K562 (cell line): ENCODE data around the gene ASB6. TPM values are rescaled to one million over a fixed set of nuclear protein-coding genes. Genes with fewer than 3 reads are reported as not detected.

Experiments
- ATAC-seq: fragments of 200-7000 bp; cut with Tn5 transposase; 3 replicates; pipeline ENCODE4 v1.9.1; 2020; ENCODE audit warnings: moderate library complexity
- BruUV-seq: library from RNA; stranded (reverse); fragments of 400-500 nt; replicated peaks from 2 replicates; lab custom pipeline; 2021; lab: Mats Ljungman, UMichigan
- CTCF ChIA-PET: fragments of 300-600 bp; formaldehyde crosslinking; extraction: SDS; loops from one replicate; lab custom pipeline; 2021; ENCODE audit warnings: low intra/inter-chr PET ratio; lab: Yijun Ruan, JAX
- POLR2A ChIA-PET: fragments of 300-600, 350-650 bp; sonication (Branson Sonifier 250); formaldehyde crosslinking; extraction: SDS; loops from one replicate; lab custom pipeline; 2021; ENCODE audit warnings: antibody characterized with exemption, inconsistent platforms; lab: Yijun Ruan, JAX
- DNase-seq, 4 experiments: peaks; one replicate each; pipeline versions ENCODE4 v3.0.0 to v3.0.0-alpha.2; 2011 to 2018; ENCODE audit warnings: low spot score in 3 of 4, mixed read lengths in 3 of 4; ENCODE audit errors: extremely low read depth in 1 of 4
- FAIRE-seq: peaks from 2 replicates; lab custom pipeline; 2011; peaks lifted over from hg19 to GRCh38; lab: Jason Lieb, UNC
- H2AFZ ChIP-seq: 2 replicates; pipeline ENCODE4 v1.6.0; 2011; ENCODE audit warnings: low read depth, low read length, control low read depth, inconsistent platforms
- H3K27ac ChIP-seq: fragments of 200-600 bp; 3 replicates; pipeline ENCODE4 v1.8.0; 2011; ENCODE audit warnings: low read depth, mild to moderate bottlenecking, control low read depth, inconsistent platforms, low read length, moderate library complexity, mixed read lengths; ENCODE audit errors: extremely low read depth
- H3K27me3 ChIP-seq, 2 experiments: fragments of 300-600 bp in 1 of 2; 2 replicates in 1 of 2; 3 replicates in 1 of 2; pipeline versions ENCODE4 v1.6.0 to v1.8.0; 2011; ENCODE audit warnings: inconsistent platforms in 2 of 2, low read length in 2 of 2, mild to moderate bottlenecking in 1 of 2, mixed read lengths in 1 of 2, moderate library complexity in 1 of 2; ENCODE audit not compliant: control insufficient read depth in 2 of 2, insufficient read depth in 2 of 2
- H3K36me3 ChIP-seq: fragments of 300-600 bp; 3 replicates; pipeline ENCODE4 v1.8.0; 2011; ENCODE audit warnings: mild to moderate bottlenecking, low read length, inconsistent platforms; ENCODE audit not compliant: control insufficient read depth, insufficient read depth
- H3K4me1 ChIP-seq, 2 experiments: fragments of 200-600 bp in 1 of 2; replicated peaks in 1 of 2; 2 replicates in 1 of 2; 3 replicates in 1 of 2; pipeline versions ENCODE4 v1.5.1 to v1.8.0; 2011; ENCODE audit warnings: inconsistent platforms in 2 of 2, low read length in 2 of 2, mild to moderate bottlenecking in 1 of 2, mixed read lengths in 1 of 2, moderate library complexity in 1 of 2; ENCODE audit not compliant: control insufficient read depth in 2 of 2, insufficient read depth in 2 of 2
- H3K4me2 ChIP-seq: 2 replicates; pipeline ENCODE4 v1.6.1; 2011; ENCODE audit warnings: low read length, control low read depth, inconsistent platforms, mixed read lengths; ENCODE audit not compliant: insufficient read depth
- H3K4me3 ChIP-seq: fragments of 200-600 bp; sonication (generic), shearing (Covaris generic); 2 replicates; pipeline ENCODE4 v1.5.1; 2016; ENCODE audit warnings: control low read depth, inconsistent platforms
- H3K79me2 ChIP-seq: fragments of 200-600 bp; 3 replicates; pipeline ENCODE4 v1.8.0; 2011; ENCODE audit warnings: low read length, inconsistent platforms; ENCODE audit not compliant: control insufficient read depth, insufficient read depth
- H3K9ac ChIP-seq, 2 experiments: 2 replicates each; pipeline versions ENCODE4 v1.6.0 to v1.6.1; 2011; ENCODE audit warnings: low read depth in 2 of 2, low read length in 2 of 2, control low read depth in 1 of 2, inconsistent platforms in 1 of 2, mild to moderate bottlenecking in 1 of 2, mixed read lengths in 1 of 2; ENCODE audit not compliant: insufficient read depth in 1 of 2
- H3K9me1 ChIP-seq: one replicate; pipeline ENCODE4 v1.6.0; 2011; ENCODE audit warnings: inconsistent platforms, mild to moderate bottlenecking, low read length, moderate library complexity; ENCODE audit not compliant: control insufficient read depth, insufficient read depth
- H3K9me3 ChIP-seq: replicated peaks from 2 replicates; pipeline ENCODE4 v1.5.1; 2011; ENCODE audit warnings: low read depth, low read length, inconsistent platforms; ENCODE audit not compliant: control insufficient read depth, insufficient read depth
- H4K20me1 ChIP-seq: replicated peaks from 2 replicates; pipeline ENCODE4 v1.6.1; 2011; ENCODE audit warnings: low read length, inconsistent platforms, mixed read lengths; ENCODE audit not compliant: control insufficient read depth, insufficient read depth
- C11orf30 ChIP-seq: fragments of 450-650 bp; IDR thresholded peaks from 2 replicates; pipeline ENCODE4 v1.6.1; 2016; ENCODE audit warnings: low read depth, mild to moderate bottlenecking
- ETV6 ChIP-seq, 3 experiments: fragments of 150-350 bp in 1 of 3; sonication (generic) in 1 of 3; formaldehyde crosslinking in 1 of 3; IDR thresholded peaks; 2 replicates each; pipeline versions ENCODE4 v1.6.1 to v1.8.0; 2014 to 2022; ENCODE audit warnings: borderline replicate concordance in 2 of 3, low read depth in 2 of 3, antibody characterized with exemption in 1 of 3, low read length in 1 of 3, mild to moderate bottlenecking in 1 of 3, missing genetic modification reagents in 1 of 3
- KDM5B ChIP-seq: fragments of 200-600 bp; sonication (generic); IDR thresholded peaks from 2 replicates; pipeline ENCODE4 v1.6.1; 2012; ENCODE audit warnings: low read depth, mild to moderate bottlenecking, moderate library complexity, low read length, control low read depth, inconsistent platforms; ENCODE audit not compliant: insufficient replicate concordance
- MAFF ChIP-seq: IDR thresholded peaks from 2 replicates; pipeline ENCODE4 v1.6.1; 2012; ENCODE audit warnings: low read length, improper control_type of control experiment
- USF1 ChIP-seq: sonication (generic); formaldehyde crosslinking; IDR thresholded peaks from 2 replicates; pipeline ENCODE4 v1.9.0; 2022; ENCODE audit warnings: mild to moderate bottlenecking, missing genetic modification reagents
- ZFX ChIP-seq: sonication (generic); formaldehyde crosslinking; IDR thresholded peaks from 2 replicates; pipeline ENCODE4 v1.8.0; 2022; ENCODE audit warnings: mild to moderate bottlenecking, missing genetic modification reagents, moderate library complexity
- ZNF174 ChIP-seq: fragments of 250-450 bp; sonication (Bioruptor Pico); IDR thresholded peaks from 2 replicates; pipeline ENCODE4 v1.4.0; 2020; ENCODE audit warnings: mild to moderate bottlenecking
- WGBS: fragments of 100-300 bp; shearing (Covaris generic); methylation state at CpG from one replicate; pipeline ENCODE4 v1.1.6; 2016; ENCODE audit warnings: low coverage, mixed read lengths; ENCODE audit not compliant: insufficient coverage; ENCODE audit errors: missing lambda C conversion rate; 5-methylcytosine and 5-hydroxymethylcytosine counted together
- in situ Hi-C: fragments of 300-500 bp; cut with MboI; formaldehyde crosslinking; loops from 4 replicates; pipeline ENCODE4 v1.15.0; 2018; ENCODE audit warnings: inconsistent platforms, mixed read lengths
- intact Hi-C: fragments of 100-400 bp; cut with micrococcal nuclease; formaldehyde crosslinking; loops from 2 replicates; pipeline ENCODE4 v1.14.2; 2022
- polyA plus RNA-seq, 8 experiments: library from polyadenylated mRNA; depleted of rRNA in 4 of 8; stranded (reverse) in 5 of 8; unstranded in 3 of 8; fragments of >200 nt; fragmentation: Nextera tagmentation in 2 of 8; fragmentation: Illumina TruSeq in 1 of 8; extraction: Ambion mirVana in 2 of 8; extraction: Trizol in 1 of 8; gene quantifications; 2 replicates each; pipeline versions ENCODE4 v1.2.1 to v1.2.3, GENCODE V29; 2011 to 2014; ENCODE audit warnings: inconsistent platforms in 1 of 8, missing spikeins in 1 of 8
- total RNA-seq, 7 experiments: library from RNA; depleted of rRNA in 6 of 7; stranded (reverse); fragments of >200 nt in 6 of 7; fragmentation: Illumina TruSeq in 2 of 7; extraction: Trizol in 2 of 7; gene quantifications; 2 replicates each; pipeline versions ENCODE4 v1.2.1 to v1.2.3, GENCODE V29; 2011 to 2021; ENCODE audit warnings: low replicate concordance in 1 of 7
- TF ChIP-seq, protein P1 (sequence below), 2 experiments: fragments of 450-650 bp in 1 of 2; sonication (generic) in 1 of 2; formaldehyde crosslinking; conservative IDR thresholded peaks; 2 replicates each; pipeline versions ENCODE4 v1.4.0 to v1.8.1; 2020 to 2022; ENCODE audit warnings: mild to moderate bottlenecking in 1 of 2, missing genetic modification reagents in 1 of 2
- TF ChIP-seq, protein P2 (sequence below), 2 experiments: fragments of 450-650 bp; IDR thresholded peaks; 2 replicates each; pipeline ENCODE4 v1.6.1; 2016
- TF ChIP-seq, protein P3 (sequence below): sonication (generic); formaldehyde crosslinking; IDR thresholded peaks from 2 replicates; pipeline ENCODE4 v1.8.0; 2022; ENCODE audit warnings: mild to moderate bottlenecking, missing genetic modification reagents

ASB6 gene
- total and polyA plus RNA-seq, 9 of the 15 experiments (the other 6 are each of a cell fraction or from before 2014, with no cell fraction given): 0.92 to 17.8 (median 11.3) TPM

GRCh38 chr9:129682381-129682780 is 40.4 kb upstream of the ASB6 start (continued):
- TF ChIP-seq, protein P1, sequence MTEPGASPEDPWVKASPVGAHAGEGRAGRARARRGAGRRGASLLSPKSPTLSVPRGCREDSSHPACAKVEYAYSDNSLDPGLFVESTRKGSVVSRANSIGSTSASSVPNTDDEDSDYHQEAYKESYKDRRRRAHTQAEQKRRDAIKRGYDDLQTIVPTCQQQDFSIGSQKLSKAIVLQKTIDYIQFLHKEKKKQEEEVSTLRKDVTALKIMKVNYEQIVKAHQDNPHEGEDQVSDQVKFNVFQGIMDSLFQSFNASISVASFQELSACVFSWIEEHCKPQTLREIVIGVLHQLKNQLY (CRISPR knock-in tag; conservative IDR thresholded peaks at IDR 0.05): no peak
- TF ChIP-seq ETV6 (IDR thresholded peaks at IDR 0.05; ENCODE audit: borderline replicate concordance in 1 of 2, low read depth in 2 of 2, low read length in 1 of 2) (no peak), ETV6 (CRISPR knock-in tag; IDR thresholded peaks at IDR 0.05; ENCODE audit: borderline replicate concordance) (no peak), KDM5B (no peak)

GRCh38 chr9:129681924-129682323 is 40.0 kb upstream of the ASB6 start:
- H3K27me3 ChIP-seq: peaks cover 25 to 47% of the 10 kb centered on the region in 2 experiments
- POLR2A ChIA-PET: interaction anchor here (0.9 to 2.0 kb wide), 2 partner anchors 8 kb away, joined by 3 to 7 read pairs; no protein-coding TSS in a partner anchor
- H3K36me3 ChIP-seq: no peaks in the 10 kb centered on the region
- WGBS: 9% methylated on average over 11 of the region's 11 CpGs
- no peak overlapping the region for H3K4me3 ChIP-seq
- H3K27ac ChIP-seq: no peak overlapping the region
- BruUV-seq: no TSS peak
- H3K4me1 ChIP-seq: peaks cover 0 to 42% of the 10 kb centered on the region in 2 experiments; a peak in 3 of 5 replicates
- H3K9me3 ChIP-seq: no peaks in the 10 kb centered on the region
- peaks cover 4% of the 10 kb centered on the region for H3K9me1 ChIP-seq
- ATAC-seq (no peak), DNase-seq (no peak), FAIRE-seq (no peak)
- peaks cover 19% of the 10 kb centered on the region; the same call in 1 of the 2 replicates for H4K20me1 ChIP-seq
- no peaks in the 10 kb centered on the region for H3K79me2 ChIP-seq
- CTCF ChIA-PET: no interaction called here
- in situ Hi-C loops: loop anchor here (5.0 kb wide), 1 partner anchor 1525 kb away; no protein-coding TSS in a partner anchor
- intact Hi-C loops: loop anchor here (5.0 kb wide), 1 partner anchor 1010 kb away; no protein-coding TSS in a partner anchor
- H2AFZ ChIP-seq: 0 out of 2 replicates have a peak overlapping the region, but pooled peaks have one; percentile 63
- H3K4me2 ChIP-seq: peak overlapping the region; percentile 1; the same call in 1 of the 2 replicates
- H3K9ac ChIP-seq: peak overlapping the region in 1 of 2 experiments; percentile 61; a peak in 2 of 4 replicates
- TF ChIP-seq MAFF: no peak
- TF ChIP-seq, protein P2, sequence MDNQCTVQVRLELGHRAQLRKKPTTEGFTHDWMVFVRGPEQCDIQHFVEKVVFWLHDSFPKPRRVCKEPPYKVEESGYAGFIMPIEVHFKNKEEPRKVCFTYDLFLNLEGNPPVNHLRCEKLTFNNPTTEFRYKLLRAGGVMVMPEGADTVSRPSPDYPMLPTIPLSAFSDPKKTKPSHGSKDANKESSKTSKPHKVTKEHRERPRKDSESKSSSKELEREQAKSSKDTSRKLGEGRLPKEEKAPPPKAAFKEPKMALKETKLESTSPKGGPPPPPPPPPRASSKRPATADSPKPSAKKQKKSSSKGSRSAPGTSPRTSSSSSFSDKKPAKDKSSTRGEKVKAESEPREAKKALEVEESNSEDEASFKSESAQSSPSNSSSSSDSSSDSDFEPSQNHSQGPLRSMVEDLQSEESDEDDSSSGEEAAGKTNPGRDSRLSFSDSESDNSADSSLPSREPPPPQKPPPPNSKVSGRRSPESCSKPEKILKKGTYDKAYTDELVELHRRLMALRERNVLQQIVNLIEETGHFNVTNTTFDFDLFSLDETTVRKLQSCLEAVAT (IDR thresholded peaks at IDR 0.05): no peak
- TF ChIP-seq C11orf30: no peak
- TF ChIP-seq USF1 (CRISPR knock-in tag): peak; percentile 46
- no peak for TF ChIP-seq ZNF174 (CRISPR knock-in tag)
- no peak for TF ChIP-seq ZFX (CRISPR knock-in tag)
- TF ChIP-seq, protein P3, sequence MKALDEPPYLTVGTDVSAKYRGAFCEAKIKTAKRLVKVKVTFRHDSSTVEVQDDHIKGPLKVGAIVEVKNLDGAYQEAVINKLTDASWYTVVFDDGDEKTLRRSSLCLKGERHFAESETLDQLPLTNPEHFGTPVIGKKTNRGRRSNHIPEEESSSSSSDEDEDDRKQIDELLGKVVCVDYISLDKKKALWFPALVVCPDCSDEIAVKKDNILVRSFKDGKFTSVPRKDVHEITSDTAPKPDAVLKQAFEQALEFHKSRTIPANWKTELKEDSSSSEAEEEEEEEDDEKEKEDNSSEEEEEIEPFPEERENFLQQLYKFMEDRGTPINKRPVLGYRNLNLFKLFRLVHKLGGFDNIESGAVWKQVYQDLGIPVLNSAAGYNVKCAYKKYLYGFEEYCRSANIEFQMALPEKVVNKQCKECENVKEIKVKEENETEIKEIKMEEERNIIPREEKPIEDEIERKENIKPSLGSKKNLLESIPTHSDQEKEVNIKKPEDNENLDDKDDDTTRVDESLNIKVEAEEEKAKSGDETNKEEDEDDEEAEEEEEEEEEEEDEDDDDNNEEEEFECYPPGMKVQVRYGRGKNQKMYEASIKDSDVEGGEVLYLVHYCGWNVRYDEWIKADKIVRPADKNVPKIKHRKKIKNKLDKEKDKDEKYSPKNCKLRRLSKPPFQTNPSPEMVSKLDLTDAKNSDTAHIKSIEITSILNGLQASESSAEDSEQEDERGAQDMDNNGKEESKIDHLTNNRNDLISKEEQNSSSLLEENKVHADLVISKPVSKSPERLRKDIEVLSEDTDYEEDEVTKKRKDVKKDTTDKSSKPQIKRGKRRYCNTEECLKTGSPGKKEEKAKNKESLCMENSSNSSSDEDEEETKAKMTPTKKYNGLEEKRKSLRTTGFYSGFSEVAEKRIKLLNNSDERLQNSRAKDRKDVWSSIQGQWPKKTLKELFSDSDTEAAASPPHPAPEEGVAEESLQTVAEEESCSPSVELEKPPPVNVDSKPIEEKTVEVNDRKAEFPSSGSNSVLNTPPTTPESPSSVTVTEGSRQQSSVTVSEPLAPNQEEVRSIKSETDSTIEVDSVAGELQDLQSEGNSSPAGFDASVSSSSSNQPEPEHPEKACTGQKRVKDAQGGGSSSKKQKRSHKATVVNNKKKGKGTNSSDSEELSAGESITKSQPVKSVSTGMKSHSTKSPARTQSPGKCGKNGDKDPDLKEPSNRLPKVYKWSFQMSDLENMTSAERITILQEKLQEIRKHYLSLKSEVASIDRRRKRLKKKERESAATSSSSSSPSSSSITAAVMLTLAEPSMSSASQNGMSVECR (CRISPR knock-in tag): 0 out of 2 replicates have a peak, but pooled peaks have one; percentile 31
